ENCODE data around the gene LSM2. TPM values are rescaled to one million over a fixed set of nuclear protein-coding genes. Genes with fewer than 3 reads are reported as not detected.
A peak's percentile ranks its signal among the peaks of the same experiment; 100 is the strongest.
"Not testable (repeated sequence)": the region's sequence is repeated elsewhere in the genome, so short reads cannot be mapped to it uniquely, and the experiment has no call there.

Gene LSM2
- total RNA-seq, 2 experiments from 2014 or later: 117 to 120 TPM

DNA sequence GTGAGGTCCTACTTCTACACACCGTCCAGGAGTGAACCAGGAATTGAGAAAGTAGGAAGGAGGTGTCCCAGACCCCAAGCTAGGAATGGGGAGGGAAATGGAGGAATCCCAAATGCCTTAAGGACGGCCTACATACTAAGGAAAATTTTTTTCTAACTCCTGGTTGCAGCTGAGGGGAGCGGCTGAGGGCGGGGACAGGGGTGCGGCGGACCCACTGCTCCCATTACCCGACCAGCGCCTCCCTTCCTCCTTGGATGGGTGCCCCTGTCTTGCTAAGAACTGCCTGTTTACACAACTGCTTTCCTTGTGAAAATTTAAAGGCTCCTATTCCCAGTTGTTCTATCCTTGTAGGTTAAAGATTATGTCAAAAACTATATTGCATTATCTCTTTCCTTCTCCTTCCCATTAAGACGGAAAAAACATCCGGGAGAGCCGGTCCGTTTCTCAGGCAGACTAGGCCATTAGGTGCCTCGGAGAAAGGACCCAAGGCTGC is 20.1 kb upstream of the LSM2 start:
- peak overlapping the region; percentile 90 for H3K27ac Mint-ChIP-seq
- TF ChIP-seq, protein P1, sequence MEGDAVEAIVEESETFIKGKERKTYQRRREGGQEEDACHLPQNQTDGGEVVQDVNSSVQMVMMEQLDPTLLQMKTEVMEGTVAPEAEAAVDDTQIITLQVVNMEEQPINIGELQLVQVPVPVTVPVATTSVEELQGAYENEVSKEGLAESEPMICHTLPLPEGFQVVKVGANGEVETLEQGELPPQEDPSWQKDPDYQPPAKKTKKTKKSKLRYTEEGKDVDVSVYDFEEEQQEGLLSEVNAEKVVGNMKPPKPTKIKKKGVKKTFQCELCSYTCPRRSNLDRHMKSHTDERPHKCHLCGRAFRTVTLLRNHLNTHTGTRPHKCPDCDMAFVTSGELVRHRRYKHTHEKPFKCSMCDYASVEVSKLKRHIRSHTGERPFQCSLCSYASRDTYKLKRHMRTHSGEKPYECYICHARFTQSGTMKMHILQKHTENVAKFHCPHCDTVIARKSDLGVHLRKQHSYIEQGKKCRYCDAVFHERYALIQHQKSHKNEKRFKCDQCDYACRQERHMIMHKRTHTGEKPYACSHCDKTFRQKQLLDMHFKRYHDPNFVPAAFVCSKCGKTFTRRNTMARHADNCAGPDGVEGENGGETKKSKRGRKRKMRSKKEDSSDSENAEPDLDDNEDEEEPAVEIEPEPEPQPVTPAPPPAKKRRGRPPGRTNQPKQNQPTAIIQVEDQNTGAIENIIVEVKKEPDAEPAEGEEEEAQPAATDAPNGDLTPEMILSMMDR (IDR thresholded peaks at IDR 0.05): no peak
- peaks cover 11% of the 10 kb centered on the region for H3K36me3 Mint-ChIP-seq (ENCODE audit: low read depth)
- intact Hi-C loops (cut with micrococcal nuclease): loop anchor here (10.0 kb wide), 1 partner anchor 262 kb away; no protein-coding TSS in a partner anchor
- no peaks in the 10 kb centered on the region for H3K9me3 Mint-ChIP-seq
- ATAC-seq (peak; percentile 6), DNase-seq (no peak)
- POLR2A ChIA-PET: interaction anchor here (0.8 to 3.5 kb wide), 9 partner anchors 9 to 258 kb away, joined by 3 to 15 read pairs (median 3); partner anchors contain the start of genes LSM2, TNF and VARS1
- CTCF ChIA-PET: interaction anchor here (0.7 to 1.7 kb wide), 9 partner anchors 9 to 98 kb away, joined by 3 to 6 read pairs (median 4); partner anchors contain the start of genes DDAH2, HSPA1A, HSPA1L and LSM2
- no peaks in the 10 kb centered on the region for H3K27me3 Mint-ChIP-seq
- H3K4me1 Mint-ChIP-seq (ENCODE audit: low read depth): peaks cover 39% of the 10 kb centered on the region
- peak overlapping the region; percentile 81 for H3K4me3 Mint-ChIP-seq

DNA sequence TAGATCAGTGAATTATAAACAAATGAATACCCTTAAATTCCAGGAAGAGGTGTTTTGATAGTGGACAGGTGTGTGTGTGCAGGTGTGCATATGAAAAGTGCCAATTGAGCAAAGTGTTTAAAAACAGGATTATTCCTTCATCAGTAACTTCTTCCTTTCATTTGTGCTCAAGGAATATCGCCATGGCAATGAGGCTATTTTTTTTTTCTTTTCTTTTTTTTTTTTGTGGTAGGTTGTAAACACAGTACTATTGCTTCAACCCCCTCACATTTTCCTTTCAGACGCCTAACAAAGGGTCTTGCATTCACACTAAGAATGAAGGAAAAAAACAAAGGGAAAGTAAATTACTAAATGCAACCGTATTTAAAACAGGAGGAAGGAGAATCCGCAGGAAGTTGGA is 18.8 kb upstream of the LSM2 start:
- TF ChIP-seq, protein P1 (IDR thresholded peaks at IDR 0.05): no peak

DNA sequence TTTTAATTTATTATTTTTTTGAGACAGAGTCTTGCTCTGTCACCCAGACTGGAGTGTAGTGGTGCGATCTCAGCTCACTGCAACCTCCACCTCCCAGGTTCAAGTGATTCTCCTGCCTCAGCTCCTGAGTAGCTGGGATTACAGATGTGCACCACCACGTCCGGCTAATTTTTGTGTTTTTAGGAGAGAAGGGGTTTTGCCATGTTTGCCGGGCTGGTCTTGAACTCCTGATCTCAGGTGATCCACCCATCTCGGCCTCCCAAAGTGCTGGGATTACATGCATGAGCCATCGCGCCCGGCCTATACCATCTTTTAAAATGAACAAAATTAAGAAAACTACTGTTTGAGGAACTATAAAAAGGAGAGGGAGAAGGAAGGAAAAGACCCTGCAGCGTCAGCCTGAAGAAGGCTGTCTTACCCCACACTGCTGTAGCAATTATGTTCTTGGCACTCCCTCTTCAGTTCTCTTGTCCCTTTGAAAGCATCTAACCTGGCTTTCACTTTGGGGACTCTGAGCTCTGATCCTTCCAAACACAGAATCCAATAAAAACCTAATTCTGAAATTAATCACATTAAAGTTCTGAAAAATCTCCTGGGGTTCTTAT is 16.9 kb upstream of the LSM2 start:
- not testable (repeated sequence) for DNase-seq; H3K9me3 Mint-ChIP-seq; ATAC-seq; H3K4me3 Mint-ChIP-seq; H3K27me3 Mint-ChIP-seq; H3K36me3 Mint-ChIP-seq (ENCODE audit: low read depth); H3K27ac Mint-ChIP-seq
- intact Hi-C loops (cut with micrococcal nuclease): loop anchor here (10.0 kb wide), 1 partner anchor 259 kb away; no protein-coding TSS in a partner anchor
- POLR2A ChIA-PET: interaction anchor here (1.0 to 1.3 kb wide), 3 partner anchors 16 to 122 kb away, joined by 3 to 4 read pairs (median 3); no protein-coding TSS in a partner anchor
- peaks cover 50% of the 10 kb centered on the region for H3K4me1 Mint-ChIP-seq (ENCODE audit: low read depth)
- CTCF ChIA-PET: interaction anchor here (1.9 kb wide), 1 partner anchor 86 kb away, joined by 6 read pairs; no protein-coding TSS in a partner anchor

More for the DNA sequence above, 18.8 kb upstream of the LSM2 start:
- no peaks in the 10 kb centered on the region for H3K27me3 Mint-ChIP-seq
- peaks cover 8% of the 10 kb centered on the region for H3K36me3 Mint-ChIP-seq (ENCODE audit: low read depth)
- ATAC-seq (no peak), DNase-seq (no peak)
- intact Hi-C loops (cut with micrococcal nuclease): loop anchor here (10.0 kb wide), 1 partner anchor 261 kb away; no protein-coding TSS in a partner anchor
- ChIA-PET POLR2A (interaction anchor here (0.6 to 3.5 kb wide), 3 partner anchors 10 to 19 kb away, joined by 3 to 15 read pairs (median 4); partner anchors contain the start of gene LSM2), CTCF (no interaction called here)
- H3K9me3 Mint-ChIP-seq: no peaks in the 10 kb centered on the region
- H3K4me1 Mint-ChIP-seq (ENCODE audit: low read depth): peaks cover 43% of the 10 kb centered on the region
- peak overlapping the region; percentile 81 for H3K4me3 Mint-ChIP-seq
- peak overlapping the region; percentile 4 for H3K27ac Mint-ChIP-seq

DNA sequence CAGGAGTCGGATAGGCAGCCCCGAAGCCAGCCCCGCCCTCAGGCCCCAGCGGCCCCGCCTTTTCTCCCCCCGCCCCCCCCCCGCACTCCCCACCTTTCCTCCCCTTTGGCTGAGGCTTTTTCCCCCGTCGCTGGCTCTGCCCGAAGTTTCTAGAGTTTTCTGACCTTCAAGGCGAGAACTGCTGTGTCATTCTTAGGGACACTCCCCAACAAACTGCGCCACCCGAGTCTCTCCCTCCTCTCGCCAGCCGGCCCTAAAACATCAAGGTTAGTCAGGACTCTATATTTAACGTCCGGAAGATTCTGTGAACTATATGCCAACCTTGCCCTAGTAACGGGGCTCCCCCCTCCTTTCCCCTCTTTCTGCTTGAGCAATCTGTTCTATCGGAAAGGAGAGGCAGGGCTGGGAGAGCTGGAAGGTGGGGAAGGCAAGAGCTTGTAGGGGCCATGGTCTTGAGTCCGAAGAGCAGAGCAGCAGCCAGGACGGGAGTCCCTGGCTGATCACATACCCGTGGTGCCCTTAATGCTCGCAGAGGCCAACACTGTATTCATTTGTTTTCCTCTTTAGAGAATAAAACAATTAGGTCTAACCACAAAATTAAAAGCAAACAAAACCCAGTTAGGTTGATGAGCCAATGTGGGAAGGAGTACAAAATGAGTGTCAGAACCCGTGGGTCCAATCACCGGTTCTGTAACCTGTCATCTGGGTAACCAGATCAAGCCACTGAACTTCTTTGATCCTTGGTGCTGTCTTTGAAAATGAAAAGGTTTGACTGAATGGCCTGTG is 15.5 kb upstream of the LSM2 start:
- no peaks in the 10 kb centered on the region for H3K9me3 Mint-ChIP-seq
- ChIA-PET POLR2A (interaction anchor here (0.7 to 2.3 kb wide), 8 partner anchors 8 to 248 kb away, joined by 3 to 11 read pairs (median 4); no protein-coding TSS in a partner anchor), CTCF (interaction anchor here (1.2 to 1.9 kb wide), 4 partner anchors 9 to 92 kb away, joined by 3 to 7 read pairs (median 6); no protein-coding TSS in a partner anchor)
- peak overlapping the region; percentile 96 for H3K27ac Mint-ChIP-seq
- TF ChIP-seq, protein P1 (IDR thresholded peaks at IDR 0.05): no peak
- peak; percentile 45 for ATAC-seq
- no peaks in the 10 kb centered on the region for H3K27me3 Mint-ChIP-seq
- intact Hi-C loops (cut with micrococcal nuclease): loop anchor here (10.0 kb wide), 1 partner anchor 257 kb away; no protein-coding TSS in a partner anchor
- peaks cover 62% of the 10 kb centered on the region for H3K4me1 Mint-ChIP-seq (ENCODE audit: low read depth)
- DNase-seq: peak; percentile 74
- H3K36me3 Mint-ChIP-seq (ENCODE audit: low read depth): peaks cover 6% of the 10 kb centered on the region
- H3K4me3 Mint-ChIP-seq: peak overlapping the region; percentile 80

Measured in activated CD8-positive, alpha-beta T cell treated with anti-CD3 and anti-CD28 coated beads for 36 hours (primary cell).